AG04449 (cell line): Measurements from ENCODE around the gene CHP2.

Experiments
- CTCF ChIA-PET: fragments of 350-600 bp; formaldehyde crosslinking; extraction: SDS; loops from one replicate; lab custom pipeline; 2021; ENCODE audit warnings: antibody characterized with exemption; lab: Yijun Ruan, JAX
- POLR2A ChIA-PET: fragments of 400-600, 350-600 bp; formaldehyde crosslinking; extraction: SDS; loops from one replicate; lab custom pipeline; 2020; ENCODE audit warnings: antibody characterized with exemption, inconsistent platforms; lab: Yijun Ruan, JAX
- DNase-seq: peaks from one replicate; pipeline ENCODE4 v3.0.0-alpha.2; 2010; ENCODE audit warnings: low read depth, low spot score
- H3K4me3 ChIP-seq: 2 replicates; pipeline ENCODE4 v1.5.1; 2011; ENCODE audit warnings: low read depth, mild to moderate bottlenecking, control low read depth, low read length
- CTCF ChIP-seq: IDR thresholded peaks from one replicate; pipeline ENCODE4 v1.5.1; 2011; ENCODE audit warnings: mild to moderate bottlenecking, moderate library complexity, low read length, control low read depth, inconsistent platforms; ENCODE audit not compliant: insufficient read depth; ENCODE audit errors: missing control alignments

The CHP2 gene

GRCh38 chr16:23754594-23755483, at the start of gene CHP2:
Gene CHP2 (plus strand): TSS chr16:23755026. CDS start chr16:23755050, 24 bp downstream.
- ChIA-PET POLR2A (no interaction called here), CTCF (no interaction called here)
- no peak for TF ChIP-seq CTCF

GRCh38 chr16:23705517-23705902, 49.3 kb upstream of the CHP2 start:
- TF ChIP-seq CTCF = no peak
- ChIA-PET CTCF (no interaction called here), POLR2A (no interaction called here)
- no peak overlapping the region for H3K4me3 ChIP-seq
- DNase-seq = no peak

More at GRCh38 chr16:23754594-23755483, at the start of gene CHP2:
- no peak within 1 kb of the TSS for H3K4me3 ChIP-seq
- DNase-seq = no peak

- ChIA-PET CTCF (no interaction called here), POLR2A (no interaction called here)
- H3K4me3 ChIP-seq = no peak overlapping the region
- DNase-seq = no peak
- TF ChIP-seq CTCF = no peak
Observed at GRCh38 chr16:23706439-23706838, 48.4 kb upstream of the CHP2 start.

- ChIA-PET CTCF (no interaction called here), POLR2A (no interaction called here)
- no peak for TF ChIP-seq CTCF
- no peak overlapping the region for H3K4me3 ChIP-seq
- no peak for DNase-seq
Observed at GRCh38 chr16:23709536-23709935, 45.3 kb upstream of the CHP2 start.

GRCh38 chr16:23710008-23710407, 44.8 kb upstream of the CHP2 start:
- DNase-seq = no peak
- TF ChIP-seq CTCF = no peak
- CTCF ChIA-PET = interaction anchor here (0.6 kb wide), 1 partner anchor 292 kb away, joined by 3 read pairs; no protein-coding TSS in a partner anchor
- no peak overlapping the region for H3K4me3 ChIP-seq
- POLR2A ChIA-PET = no interaction called here

GRCh38 chr16:23710504-23710903, 44.3 kb upstream of the CHP2 start:
- no peak overlapping the region for H3K4me3 ChIP-seq
- ChIA-PET POLR2A (no interaction called here), CTCF (interaction anchor here (0.6 kb wide), 1 partner anchor 291 kb away, joined by 3 read pairs; no protein-coding TSS in a partner anchor)
- no peak for DNase-seq
- TF ChIP-seq CTCF = no peak
